ENCODE results near the gene SFXN5.

DNA sequence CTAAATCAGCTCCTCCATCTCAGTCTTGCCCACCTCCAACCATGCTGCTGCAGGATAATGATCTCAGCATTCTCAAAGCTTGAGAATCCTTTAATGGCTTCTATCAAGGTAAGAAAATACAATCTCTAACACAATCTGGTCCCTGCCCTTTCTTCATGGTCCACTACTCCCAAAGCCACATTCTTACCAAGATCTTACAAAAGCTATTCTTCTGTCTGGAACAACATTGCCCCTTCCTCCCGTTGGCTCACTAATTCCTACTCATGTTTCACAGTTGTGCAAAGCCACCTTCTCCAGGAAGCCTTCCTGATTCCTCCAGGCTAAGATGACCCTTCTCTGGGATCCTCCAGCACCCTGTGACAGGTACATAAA, 5.9 kb upstream of the SFXN5 start:
- TF ChIP-seq, protein P1, sequence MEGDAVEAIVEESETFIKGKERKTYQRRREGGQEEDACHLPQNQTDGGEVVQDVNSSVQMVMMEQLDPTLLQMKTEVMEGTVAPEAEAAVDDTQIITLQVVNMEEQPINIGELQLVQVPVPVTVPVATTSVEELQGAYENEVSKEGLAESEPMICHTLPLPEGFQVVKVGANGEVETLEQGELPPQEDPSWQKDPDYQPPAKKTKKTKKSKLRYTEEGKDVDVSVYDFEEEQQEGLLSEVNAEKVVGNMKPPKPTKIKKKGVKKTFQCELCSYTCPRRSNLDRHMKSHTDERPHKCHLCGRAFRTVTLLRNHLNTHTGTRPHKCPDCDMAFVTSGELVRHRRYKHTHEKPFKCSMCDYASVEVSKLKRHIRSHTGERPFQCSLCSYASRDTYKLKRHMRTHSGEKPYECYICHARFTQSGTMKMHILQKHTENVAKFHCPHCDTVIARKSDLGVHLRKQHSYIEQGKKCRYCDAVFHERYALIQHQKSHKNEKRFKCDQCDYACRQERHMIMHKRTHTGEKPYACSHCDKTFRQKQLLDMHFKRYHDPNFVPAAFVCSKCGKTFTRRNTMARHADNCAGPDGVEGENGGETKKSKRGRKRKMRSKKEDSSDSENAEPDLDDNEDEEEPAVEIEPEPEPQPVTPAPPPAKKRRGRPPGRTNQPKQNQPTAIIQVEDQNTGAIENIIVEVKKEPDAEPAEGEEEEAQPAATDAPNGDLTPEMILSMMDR (IDR thresholded peaks at IDR 0.05; ENCODE audit: poor library complexity, severe bottlenecking), result no peak
- TF ChIP-seq EZH2 (IDR thresholded peaks at IDR 0.05; ENCODE audit: borderline replicate concordance, insufficient read depth, low read length, poor library complexity, severe bottlenecking) (no peak), POLR2AphosphoS5 (IDR thresholded peaks at IDR 0.05) (no peak), SMC3 (conservative IDR thresholded peaks at IDR 0.05; ENCODE audit: poor library complexity) (no peak), MXI1 (conservative IDR thresholded peaks at IDR 0.05; ENCODE audit: poor library complexity, severe bottlenecking) (no peak), EP300 (conservative IDR thresholded peaks at IDR 0.05; ENCODE audit: poor library complexity, severe bottlenecking) (no peak), TAF1 (IDR thresholded peaks at IDR 0.05; ENCODE audit: low read depth) (no peak), RAD21 (conservative IDR thresholded peaks at IDR 0.05) (no peak)
- TF ChIP-seq, protein P2, sequence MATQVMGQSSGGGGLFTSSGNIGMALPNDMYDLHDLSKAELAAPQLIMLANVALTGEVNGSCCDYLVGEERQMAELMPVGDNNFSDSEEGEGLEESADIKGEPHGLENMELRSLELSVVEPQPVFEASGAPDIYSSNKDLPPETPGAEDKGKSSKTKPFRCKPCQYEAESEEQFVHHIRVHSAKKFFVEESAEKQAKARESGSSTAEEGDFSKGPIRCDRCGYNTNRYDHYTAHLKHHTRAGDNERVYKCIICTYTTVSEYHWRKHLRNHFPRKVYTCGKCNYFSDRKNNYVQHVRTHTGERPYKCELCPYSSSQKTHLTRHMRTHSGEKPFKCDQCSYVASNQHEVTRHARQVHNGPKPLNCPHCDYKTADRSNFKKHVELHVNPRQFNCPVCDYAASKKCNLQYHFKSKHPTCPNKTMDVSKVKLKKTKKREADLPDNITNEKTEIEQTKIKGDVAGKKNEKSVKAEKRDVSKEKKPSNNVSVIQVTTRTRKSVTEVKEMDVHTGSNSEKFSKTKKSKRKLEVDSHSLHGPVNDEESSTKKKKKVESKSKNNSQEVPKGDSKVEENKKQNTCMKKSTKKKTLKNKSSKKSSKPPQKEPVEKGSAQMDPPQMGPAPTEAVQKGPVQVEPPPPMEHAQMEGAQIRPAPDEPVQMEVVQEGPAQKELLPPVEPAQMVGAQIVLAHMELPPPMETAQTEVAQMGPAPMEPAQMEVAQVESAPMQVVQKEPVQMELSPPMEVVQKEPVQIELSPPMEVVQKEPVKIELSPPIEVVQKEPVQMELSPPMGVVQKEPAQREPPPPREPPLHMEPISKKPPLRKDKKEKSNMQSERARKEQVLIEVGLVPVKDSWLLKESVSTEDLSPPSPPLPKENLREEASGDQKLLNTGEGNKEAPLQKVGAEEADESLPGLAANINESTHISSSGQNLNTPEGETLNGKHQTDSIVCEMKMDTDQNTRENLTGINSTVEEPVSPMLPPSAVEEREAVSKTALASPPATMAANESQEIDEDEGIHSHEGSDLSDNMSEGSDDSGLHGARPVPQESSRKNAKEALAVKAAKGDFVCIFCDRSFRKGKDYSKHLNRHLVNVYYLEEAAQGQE (IDR thresholded peaks at IDR 0.05; ENCODE audit: borderline replicate concordance), result no peak

All from neural cell (in vitro differentiated cells).